GM21723 (cell line): ENCODE data around the gene COX6B2.
A peak's percentile ranks its signal among the peaks of the same experiment; 100 is the strongest.

ENCODE experiments used
- ATAC-seq: cut with Tn5 transposase; IDR thresholded peaks from one replicate; pipeline ENCODE4 v1.9.1; 2021; ENCODE audit warnings: mild to moderate bottlenecking, moderate library complexity; ENCODE audit not compliant: unreplicated experiment

The COX6B2 gene

GRCh38 chr19:55362990-55363716 lies 8.6 kb upstream of the COX6B2 start, which contains the start of gene GARIN5B:
GARIN5B (minus strand) TSS chr19:55363260; CDS start chr19:55363066, 194 bp downstream.
- no peak for ATAC-seq

GRCh38 chr19:55362174-55362989 lies 7.9 kb upstream of the COX6B2 start:
- no peak for ATAC-seq

GRCh38 chr19:55360902-55361301 lies 6.4 kb upstream of the COX6B2 start:
- no peak for ATAC-seq

GRCh38 chr19:55358943-55359908 lies 4.7 kb upstream of the COX6B2 start:
- ATAC-seq: no peak

- no peak for ATAC-seq
Observed at GRCh38 chr19:55358493-55358892, 4.0 kb upstream of the COX6B2 start.

- ATAC-seq: no peak
Observed at GRCh38 chr19:55355213-55355821, 798 bp upstream of the COX6B2 start.

- ATAC-seq: peak; percentile 68
Observed at GRCh38 chr19:55353803-55354697, 469 bp downstream of the COX6B2 start.

GRCh38 chr19:55353356-55353802 lies 1.1 kb downstream of the COX6B2 start:
- ATAC-seq: no peak

- no peak for ATAC-seq
Observed at GRCh38 chr19:55352549-55353145, 1.9 kb downstream of the COX6B2 start.

GRCh38 chr19:55352040-55352439 lies 2.5 kb downstream of the COX6B2 start:
- ATAC-seq: no peak

- ATAC-seq: no peak
Observed at GRCh38 chr19:55350620-55351315, 3.8 kb downstream of the COX6B2 start.

- ATAC-seq: no peak
Observed at GRCh38 chr19:55348317-55349034, 6.0 kb downstream of the COX6B2 start.

GRCh38 chr19:55347442-55348009 lies 7.0 kb downstream of the COX6B2 start:
- no peak for ATAC-seq

- no peak for ATAC-seq
Observed at GRCh38 chr19:55346725-55347441, 7.6 kb downstream of the COX6B2 start.

GRCh38 chr19:55345818-55346724 lies 8.4 kb downstream of the COX6B2 start:
- no peak for ATAC-seq
